HG03342 (cell line): ENCODE results near the gene MUC4.
"Not testable (repeated sequence)": the region's sequence is repeated elsewhere in the genome, so short reads cannot be mapped to it uniquely, and the experiment has no call there.

ENCODE experiments used
- ATAC-seq: cut with Tn5 transposase; IDR thresholded peaks from one replicate; pipeline ENCODE4 v1.9.1; 2021; ENCODE audit warnings: mild to moderate bottlenecking, moderate library complexity; ENCODE audit not compliant: unreplicated experiment

MUC4 gene

GRCh38 chr3:195720831-195721506, 90.8 kb downstream of the MUC4 start, which contains the start of gene MUC20:
TSS of gene MUC20 (plus strand) at chr3:195720978. CDS start at chr3:195721008, 30 bp downstream.
- not testable (repeated sequence) for ATAC-seq

GRCh38 chr3:195719514-195720254, 92.0 kb downstream of the MUC4 start:
- ATAC-seq: not testable (repeated sequence)

- no peak for ATAC-seq
Measured at GRCh38 chr3:195718477-195718984, 93.2 kb downstream of the MUC4 start.

GRCh38 chr3:195717852-195718476, 93.8 kb downstream of the MUC4 start:
- ATAC-seq: no peak

- no peak for ATAC-seq
Measured at GRCh38 chr3:195717416-195717815, 94.3 kb downstream of the MUC4 start.

- ATAC-seq: no peak
Measured at GRCh38 chr3:195715583-195716266, 96.0 kb downstream of the MUC4 start.

GRCh38 chr3:195715134-195715533, 96.6 kb downstream of the MUC4 start:
- ATAC-seq: no peak

- ATAC-seq: no peak
Measured at GRCh38 chr3:195714380-195715011, 97.2 kb downstream of the MUC4 start.

- ATAC-seq: not testable (repeated sequence)
Measured at GRCh38 chr3:195713150-195713549, 98.6 kb downstream of the MUC4 start.

- not testable (repeated sequence) for ATAC-seq
Measured at GRCh38 chr3:195712535-195712910, 99.2 kb downstream of the MUC4 start.

- ATAC-seq: no peak
Measured at GRCh38 chr3:195711813-195712534, 99.8 kb downstream of the MUC4 start.

GRCh38 chr3:195711091-195711812, 100.5 kb downstream of the MUC4 start:
- not testable (repeated sequence) for ATAC-seq

GRCh38 chr3:195710126-195710905, 101.4 kb downstream of the MUC4 start:
- not testable (repeated sequence) for ATAC-seq

GRCh38 chr3:195709676-195710085, 102.0 kb downstream of the MUC4 start:
- ATAC-seq: no peak

GRCh38 chr3:195708626-195709481, 102.9 kb downstream of the MUC4 start:
- ATAC-seq: no peak

- ATAC-seq: no peak
Measured at GRCh38 chr3:195708061-195708460, 103.7 kb downstream of the MUC4 start.
